Right lobe of liver (tissue), 6 donors: Measurements from ENCODE around the gene CHST13. TPM values are rescaled to one million over a fixed set of nuclear protein-coding genes. Genes with fewer than 3 reads are reported as not detected.

ENCODE experiments used
- ATAC-seq, 4 donors: fragments of 200-7000 bp; cut with Tn5 transposase; one replicate each; pipeline ENCODE4 v1.9.1; 2020; ENCODE audit warnings: mild to moderate bottlenecking in 4 of 4, moderate library complexity in 4 of 4
- DNase-seq, 3 donors: peaks; one replicate each; pipeline ENCODE4 v3.0.0-alpha.2; 2020
- H3K27ac ChIP-seq, 3 donors: fragments of 200-600 bp; one replicate each; pipeline ENCODE4 v1.8.0; 2022
- H3K27me3 ChIP-seq, 2 donors: fragments of 200-600 bp; one replicate each; pipeline ENCODE4 v1.8.0; 2022
- H3K36me3 ChIP-seq, 4 donors: fragments of 200-600 bp; sonication (generic) in 1 of 4; one replicate each; pipeline versions ENCODE4 v1.5.1 to v1.8.0; 2017 to 2022; ENCODE audit warnings: control low read depth in 1 of 4
- H3K4me1 ChIP-seq, 4 donors: fragments of 200-600 bp; sonication (generic) in 1 of 4; one replicate each; pipeline versions ENCODE4 v1.5.1 to v1.8.0; 2017 to 2022; ENCODE audit warnings: control low read depth in 1 of 4
- H3K4me3 ChIP-seq, 3 donors: fragments of 200-600 bp; one replicate each; pipeline ENCODE4 v1.8.0; 2022
- H3K9me3 ChIP-seq, 4 donors: fragments of 200-600 bp; sonication (generic) in 1 of 4; one replicate each; pipeline versions ENCODE4 v1.5.1 to v1.8.0; 2017 to 2022; ENCODE audit warnings: control low read depth in 1 of 4
- POLR2A ChIP-seq: fragments of 450-650 bp; IDR thresholded peaks from one replicate; pipeline ENCODE4 v1.6.1; 2017; ENCODE audit warnings: antibody characterized with exemption, mild to moderate bottlenecking
- WGBS: methylation state at CpG from one replicate; pipeline ENCODE4 v1.1.6; 2018; ENCODE audit warnings: low coverage, low lambda C conversion rate; ENCODE audit not compliant: insufficient coverage; ENCODE audit errors: missing lambda C conversion rate; 5-methylcytosine and 5-hydroxymethylcytosine counted together
- intact Hi-C, 2 donors: fragments of 100-400 bp; cut with DNase I; formaldehyde crosslinking; loops; one replicate each; pipeline versions ENCODE4 v1.11.2 to v1.14.1; 2022
- total RNA-seq, 6 experiments: library from RNA; depleted of rRNA in 2 of 6; stranded (reverse); fragments of >200 nt in 2 of 6; fragmentation: NEBNext Ultra II Directional in 3 of 6; extraction: Animal tissue kit (Norgen Biotek cat#: 25700) in 3 of 6; gene quantifications; one replicate each; pipeline versions ENCODE4 v1.1.0 to v1.2.4, GENCODE V29; 2016 to 2023
- TF ChIP-seq, protein P1 (sequence below), 4 donors: fragments of 200-600 bp in 3 of 4; fragments of 450-650 bp in 1 of 4; IDR thresholded peaks; one replicate each; pipeline versions ENCODE4 v1.5.1 to v1.8.0; 2016 to 2022; ENCODE audit warnings: antibody characterized with exemption in 4 of 4, mild to moderate bottlenecking in 2 of 4
- donor health status: DM: no; HTN: yes; CAD: no.
- donor health status: DM: no; HTN: no; CAD: no.
- donor health status: DM: no; HTN: no; CAD: no.
- donor health status: DM: no; HTN: yes; CAD: no.
- donor health status: DM: no; HTN: yes; CAD: no.

Gene CHST13
- total RNA-seq, 6 experiments from 2014 or later = 23.5 to 48.9 (median 28.2) TPM

DNA sequence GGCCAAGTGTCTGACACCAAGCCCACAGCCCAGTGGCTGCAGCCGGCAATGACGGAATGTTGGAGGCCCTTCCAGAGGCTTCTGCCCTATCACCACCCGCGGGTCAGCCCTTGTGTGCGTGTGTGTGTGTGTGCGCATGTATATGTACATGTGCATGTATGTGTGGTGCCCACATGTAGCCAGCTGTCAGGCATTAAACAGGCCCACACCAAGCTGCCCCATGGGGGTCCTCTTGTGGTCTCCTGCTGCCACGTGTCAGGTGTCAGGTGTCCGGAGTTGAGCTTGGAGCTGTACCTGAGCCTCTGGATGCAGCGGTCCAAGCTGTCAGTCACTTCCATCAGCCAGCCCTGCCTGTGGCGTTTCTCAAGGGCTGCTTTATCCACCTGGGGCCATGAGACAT lies 20.3 kb upstream of the CHST13 start:
- Histone ChIP-seq H3K27ac (no peak overlapping the region), H3K4me3 (no peak overlapping the region), H3K27me3 (no peaks in the 10 kb centered on the region), H3K4me1 (no peaks in the 10 kb centered on the region), H3K36me3 (peaks cover 0 to 25% (median 0%) of the 10 kb centered on the region in 4 donors), H3K9me3 (no peaks in the 10 kb centered on the region)
- TF ChIP-seq POLR2A = no peak
- TF ChIP-seq, protein P1, sequence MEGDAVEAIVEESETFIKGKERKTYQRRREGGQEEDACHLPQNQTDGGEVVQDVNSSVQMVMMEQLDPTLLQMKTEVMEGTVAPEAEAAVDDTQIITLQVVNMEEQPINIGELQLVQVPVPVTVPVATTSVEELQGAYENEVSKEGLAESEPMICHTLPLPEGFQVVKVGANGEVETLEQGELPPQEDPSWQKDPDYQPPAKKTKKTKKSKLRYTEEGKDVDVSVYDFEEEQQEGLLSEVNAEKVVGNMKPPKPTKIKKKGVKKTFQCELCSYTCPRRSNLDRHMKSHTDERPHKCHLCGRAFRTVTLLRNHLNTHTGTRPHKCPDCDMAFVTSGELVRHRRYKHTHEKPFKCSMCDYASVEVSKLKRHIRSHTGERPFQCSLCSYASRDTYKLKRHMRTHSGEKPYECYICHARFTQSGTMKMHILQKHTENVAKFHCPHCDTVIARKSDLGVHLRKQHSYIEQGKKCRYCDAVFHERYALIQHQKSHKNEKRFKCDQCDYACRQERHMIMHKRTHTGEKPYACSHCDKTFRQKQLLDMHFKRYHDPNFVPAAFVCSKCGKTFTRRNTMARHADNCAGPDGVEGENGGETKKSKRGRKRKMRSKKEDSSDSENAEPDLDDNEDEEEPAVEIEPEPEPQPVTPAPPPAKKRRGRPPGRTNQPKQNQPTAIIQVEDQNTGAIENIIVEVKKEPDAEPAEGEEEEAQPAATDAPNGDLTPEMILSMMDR (IDR thresholded peaks at IDR 0.05) = no peak
- ATAC-seq (no peak), DNase-seq (no peak)
- no CpG with 5 or more reads among the region's 10 CpGs for WGBS
- intact Hi-C loops = no loop called here

DNA sequence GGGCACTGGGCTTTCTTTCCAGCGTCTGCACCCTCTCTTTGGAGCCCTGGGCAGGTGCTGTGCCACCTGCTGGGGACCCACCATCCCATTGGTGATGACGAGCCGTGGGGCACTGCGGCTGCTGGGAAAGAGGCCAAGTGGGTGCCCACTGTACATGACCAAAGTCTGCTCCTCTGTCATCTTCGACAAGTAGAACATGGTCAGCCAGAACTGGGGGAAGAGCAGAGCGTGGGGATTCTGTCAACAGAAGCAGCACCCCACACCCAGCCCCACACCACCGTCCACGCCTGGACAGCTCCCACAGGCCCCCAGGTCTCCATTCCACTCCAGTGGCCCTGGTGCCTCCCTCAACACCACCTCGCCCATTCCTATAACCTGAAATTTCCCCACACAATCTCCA lies 16.1 kb upstream of the CHST13 start:
- no peak overlapping the region for H3K27ac ChIP-seq
- DNase-seq (peak in 2 of 3 donors; percentile 7 to 43), ATAC-seq (no peak)
- no peaks in the 10 kb centered on the region for H3K27me3 ChIP-seq
- H3K4me3 ChIP-seq = no peak overlapping the region
- intact Hi-C loops = no loop called here
- H3K9me3 ChIP-seq = no peaks in the 10 kb centered on the region
- H3K36me3 ChIP-seq = peaks cover 0 to 14% (median 0%) of the 10 kb centered on the region in 4 donors
- TF ChIP-seq POLR2A = no peak
- H3K4me1 ChIP-seq = peaks cover 0 to 15% (median 5%) of the 10 kb centered on the region in 4 donors
- 79% methylated on average over 4 of the region's 9 CpGs for WGBS

DNA sequence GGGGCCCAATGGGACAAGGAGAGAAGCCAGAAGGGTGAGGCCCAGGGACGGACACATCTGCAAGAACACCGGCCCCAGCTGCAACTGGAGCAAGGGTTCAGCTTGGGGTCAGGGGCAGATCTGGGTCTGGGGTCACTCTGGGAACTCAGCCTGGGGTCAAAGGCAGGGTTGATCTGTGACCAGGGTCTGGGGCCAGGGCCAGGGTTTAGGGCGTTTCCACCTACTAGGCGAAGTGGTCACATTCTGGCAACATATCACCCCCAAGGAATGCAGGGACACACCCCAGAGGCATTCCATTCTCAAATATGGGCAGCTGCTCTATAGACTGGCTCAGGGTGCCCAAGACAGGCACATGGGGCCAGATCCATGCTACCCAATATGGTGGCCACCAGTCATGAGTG lies 15.4 kb upstream of the CHST13 start:
- peaks cover 0 to 14% (median 0%) of the 10 kb centered on the region in 4 donors for H3K36me3 ChIP-seq
- H3K4me1 ChIP-seq = peaks cover 0 to 20% (median 5%) of the 10 kb centered on the region in 4 donors
- TF ChIP-seq, protein P1 (IDR thresholded peaks at IDR 0.05) = no peak
- no peak for TF ChIP-seq POLR2A
- no CpG with 5 or more reads among the region's 4 CpGs for WGBS
- H3K27ac ChIP-seq = no peak overlapping the region
- no peaks in the 10 kb centered on the region for H3K27me3 ChIP-seq
- DNase-seq (peak in 2 of 3 donors; percentile 8 to 25), ATAC-seq (no peak)
- H3K4me3 ChIP-seq = no peak overlapping the region
- H3K9me3 ChIP-seq = no peaks in the 10 kb centered on the region
- intact Hi-C loops = no loop called here

DNA sequence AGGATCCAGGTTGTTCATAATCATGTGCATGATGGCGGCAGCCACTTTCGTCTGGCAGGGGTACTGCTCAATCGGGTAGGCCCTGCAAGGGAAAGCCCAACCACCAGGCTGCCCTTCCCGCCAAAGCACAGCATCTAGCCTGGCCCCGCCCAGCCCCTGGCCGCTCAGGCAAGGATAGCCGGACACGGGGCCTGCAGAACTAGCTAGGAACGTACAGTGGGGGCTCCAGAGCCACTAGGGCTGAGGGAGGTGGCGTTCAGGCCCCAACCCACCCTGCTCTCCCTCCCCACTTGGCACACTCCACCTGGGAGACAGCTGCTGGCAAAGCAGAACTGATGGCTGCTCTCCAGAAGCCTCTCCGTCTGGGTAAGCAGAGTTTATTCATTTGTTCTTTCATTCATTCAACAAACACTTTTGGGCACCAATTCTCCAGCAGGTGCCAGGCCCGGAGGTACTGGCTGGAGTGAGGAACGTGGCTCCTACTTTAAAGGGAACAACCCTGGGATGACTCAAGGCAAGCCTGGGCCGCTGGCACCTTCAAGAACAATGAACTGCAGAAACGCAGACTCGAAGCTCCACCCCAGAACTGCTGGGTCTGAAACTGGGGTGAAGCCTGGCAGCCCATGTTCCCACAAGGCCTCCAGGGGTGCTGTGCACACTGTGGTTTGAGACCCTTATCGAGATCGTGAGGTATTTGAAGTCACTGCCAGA lies 14.2 kb upstream of the CHST13 start:
- ATAC-seq (no peak), DNase-seq (peak in 2 of 3 donors; percentile 19 to 34)
- Histone ChIP-seq H3K27me3 (no peaks in the 10 kb centered on the region), H3K4me3 (no peak overlapping the region), H3K27ac (no peak overlapping the region), H3K4me1 (peaks cover 0 to 23% (median 5%) of the 10 kb centered on the region in 4 donors), H3K9me3 (no peaks in the 10 kb centered on the region), H3K36me3 (peaks cover 0 to 11% (median 0%) of the 10 kb centered on the region in 4 donors)
- 50% methylated on average over 4 of the region's 18 CpGs for WGBS
- no peak for TF ChIP-seq POLR2A
- TF ChIP-seq, protein P1 (IDR thresholded peaks at IDR 0.05) = no peak
- intact Hi-C loops = no loop called here

DNA sequence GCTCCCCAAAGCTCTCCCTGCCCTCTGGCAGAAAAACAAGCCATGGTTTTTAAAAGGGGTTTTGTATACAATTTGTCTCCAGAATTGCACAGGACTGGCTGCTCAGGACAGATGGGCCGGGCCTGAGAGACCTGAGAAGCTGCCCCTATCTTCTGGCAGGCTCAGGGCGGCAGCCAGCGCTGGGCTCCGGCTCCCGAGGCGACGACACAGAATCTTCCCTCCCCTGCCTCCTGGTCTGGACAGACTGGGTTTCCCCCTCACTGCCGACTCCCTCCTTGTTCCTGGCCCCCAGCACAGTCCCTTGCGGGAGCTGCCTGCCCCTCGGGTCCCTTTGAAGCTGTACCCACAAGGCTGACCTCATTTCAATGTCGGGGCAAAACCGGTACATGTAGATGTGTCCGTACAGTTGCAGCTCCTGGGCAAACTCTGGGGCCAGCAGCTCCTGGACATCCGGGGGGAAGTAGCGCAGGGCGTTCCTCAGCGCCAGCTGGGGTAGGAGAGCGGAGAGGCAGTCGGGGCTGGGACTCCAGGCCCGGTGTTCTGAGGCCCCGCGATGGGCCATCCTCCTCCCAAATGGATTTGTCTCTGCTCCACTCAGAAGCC lies 13.5 kb upstream of the CHST13 start:
- no peak overlapping the region for H3K27ac ChIP-seq
- TF ChIP-seq, protein P1 (IDR thresholded peaks at IDR 0.05) = no peak
- TF ChIP-seq POLR2A = no peak
- DNase-seq = peak in 2 of 3 donors; percentile 12 to 46
- no peak for ATAC-seq
- no peaks in the 10 kb centered on the region for H3K27me3 ChIP-seq
- H3K36me3 ChIP-seq = peaks cover 0 to 11% (median 0%) of the 10 kb centered on the region in 4 donors
- H3K9me3 ChIP-seq = no peaks in the 10 kb centered on the region
- peaks cover 0 to 27% (median 5%) of the 10 kb centered on the region in 4 donors for H3K4me1 ChIP-seq
- intact Hi-C loops = no loop called here
- no peak overlapping the region for H3K4me3 ChIP-seq
- 67% methylated on average over 2 of the region's 22 CpGs for WGBS
